PC-9 (cell line): ENCODE measurements around the gene DDI2.

Experiments used
- EZH2 ChIP-seq: fragments of 200-600 bp; sonication (generic); IDR thresholded peaks from 2 replicates; pipeline ENCODE4 v1.8.0; 2017; ENCODE audit warnings: antibody characterized with exemption, low read depth
- TF ChIP-seq, protein P1 (sequence below): fragments of 200-600 bp; sonication (generic); conservative IDR thresholded peaks from 2 replicates; pipeline ENCODE4 v1.6.1; 2017; ENCODE audit warnings: mixed run types, antibody characterized with exemption, mild to moderate bottlenecking, moderate library complexity

- TF ChIP-seq, protein P1, sequence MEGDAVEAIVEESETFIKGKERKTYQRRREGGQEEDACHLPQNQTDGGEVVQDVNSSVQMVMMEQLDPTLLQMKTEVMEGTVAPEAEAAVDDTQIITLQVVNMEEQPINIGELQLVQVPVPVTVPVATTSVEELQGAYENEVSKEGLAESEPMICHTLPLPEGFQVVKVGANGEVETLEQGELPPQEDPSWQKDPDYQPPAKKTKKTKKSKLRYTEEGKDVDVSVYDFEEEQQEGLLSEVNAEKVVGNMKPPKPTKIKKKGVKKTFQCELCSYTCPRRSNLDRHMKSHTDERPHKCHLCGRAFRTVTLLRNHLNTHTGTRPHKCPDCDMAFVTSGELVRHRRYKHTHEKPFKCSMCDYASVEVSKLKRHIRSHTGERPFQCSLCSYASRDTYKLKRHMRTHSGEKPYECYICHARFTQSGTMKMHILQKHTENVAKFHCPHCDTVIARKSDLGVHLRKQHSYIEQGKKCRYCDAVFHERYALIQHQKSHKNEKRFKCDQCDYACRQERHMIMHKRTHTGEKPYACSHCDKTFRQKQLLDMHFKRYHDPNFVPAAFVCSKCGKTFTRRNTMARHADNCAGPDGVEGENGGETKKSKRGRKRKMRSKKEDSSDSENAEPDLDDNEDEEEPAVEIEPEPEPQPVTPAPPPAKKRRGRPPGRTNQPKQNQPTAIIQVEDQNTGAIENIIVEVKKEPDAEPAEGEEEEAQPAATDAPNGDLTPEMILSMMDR = no peak
- TF ChIP-seq EZH2 = no peak
Observed at GRCh38 chr1:15676010-15676409, 58.8 kb downstream of the DDI2 start.
